H1 (cell line): Measurements from ENCODE around the gene BRMS1L. TPM values are rescaled to one million over a fixed set of nuclear protein-coding genes. Genes with fewer than 3 reads are reported as not detected.

ENCODE experiments used
- CTCF ChIA-PET: fragments of 300-600 bp; sonication (Branson Sonifier 250); formaldehyde crosslinking; loops from one replicate; lab custom pipeline; 2021; ENCODE audit not compliant: partially characterized antibody; lab: Charles Lee
- POLR2A ChIA-PET: fragments of 300-600 bp; sonication (Branson Sonifier 250); formaldehyde crosslinking; loops from one replicate; lab custom pipeline; 2021; ENCODE audit warnings: inconsistent platforms; ENCODE audit not compliant: partially characterized antibody; lab: Charles Lee
- DNase-seq, 2 experiments: peaks; one replicate each; pipeline versions ENCODE4 v3.0.0 to v3.0.0-alpha.2; 2010 to 2022; ENCODE audit warnings: low spot score in 2 of 2, low read depth in 1 of 2, mixed read lengths in 1 of 2
- FAIRE-seq: peaks from 2 replicates; lab custom pipeline; 2011; peaks lifted over from hg19 to GRCh38; lab: Jason Lieb, UNC
- H2AFZ ChIP-seq: 2 replicates; pipeline ENCODE4 v1.8.1; 2012; ENCODE audit warnings: low read length, inconsistent platforms
- H2AK5ac ChIP-seq: 2 replicates; pipeline ENCODE4 v1.6.1; 2013; ENCODE audit warnings: low read depth, low read length
- H2BK120ac ChIP-seq: replicated peaks from 2 replicates; pipeline ENCODE3; 2013; ENCODE audit warnings: low read depth, low read length, inconsistent platforms
- H2BK12ac ChIP-seq: 2 replicates; pipeline ENCODE4 v1.6.1; 2013; ENCODE audit warnings: low read depth, low read length
- H2BK15ac ChIP-seq: 2 replicates; pipeline ENCODE4 v1.6.1; 2013; ENCODE audit warnings: low read length
- H2BK20ac ChIP-seq: 2 replicates; pipeline ENCODE4 v1.6.1; 2013; ENCODE audit warnings: low read length
- H2BK5ac ChIP-seq: 2 replicates; pipeline ENCODE4 v1.6.1; 2013; ENCODE audit warnings: low read depth, low read length
- H3K14ac ChIP-seq: 2 replicates; pipeline ENCODE4 v1.6.1; 2013; ENCODE audit warnings: inconsistent platforms; ENCODE audit not compliant: insufficient read length
- H3K18ac ChIP-seq: 2 replicates; pipeline ENCODE4 v1.6.1; 2013; ENCODE audit warnings: low read length; ENCODE audit errors: extremely low read depth
- H3K23ac ChIP-seq: 2 replicates; pipeline ENCODE4 v1.6.1; 2013; ENCODE audit warnings: inconsistent platforms; ENCODE audit not compliant: insufficient read length
- H3K23me2 ChIP-seq: 2 replicates; pipeline ENCODE4 v1.6.1; 2013; ENCODE audit warnings: low read depth, low read length
- H3K27ac ChIP-seq: 2 replicates; pipeline ENCODE4 v1.6.1; 2011; ENCODE audit warnings: low read depth, low read length, inconsistent platforms
- H3K27me3 ChIP-seq, 4 experiments: replicated peaks in 1 of 4; 1 replicate in 1 of 4; 2 replicates in 3 of 4; pipeline versions ENCODE4 v1.6.1 to v1.8.1; 2011 to 2013; ENCODE audit warnings: low read length in 3 of 4, mild to moderate bottlenecking in 3 of 4, inconsistent platforms in 2 of 4, mixed read lengths in 2 of 4, moderate library complexity in 1 of 4; ENCODE audit not compliant: control insufficient read depth in 3 of 4, insufficient read depth in 3 of 4; ENCODE audit errors: extremely low read depth in 1 of 4
- H3K36me3 ChIP-seq, 4 experiments: 2 replicates each; pipeline versions ENCODE4 v1.6.1 to v1.8.1; 2011 to 2013; ENCODE audit warnings: mild to moderate bottlenecking in 4 of 4, low read length in 3 of 4, moderate library complexity in 2 of 4, control low read depth in 1 of 4, inconsistent platforms in 1 of 4; ENCODE audit not compliant: insufficient read depth in 4 of 4, control insufficient read depth in 2 of 4
- H3K4ac ChIP-seq: replicated peaks from 2 replicates; pipeline ENCODE3; 2013; ENCODE audit warnings: low read length, low read depth, mixed read lengths, inconsistent platforms; ENCODE audit not compliant: insufficient read length
- H3K4me1 ChIP-seq, 4 experiments: replicated peaks in 1 of 4; 1 replicate in 1 of 4; 2 replicates in 3 of 4; pipeline versions ENCODE4 v1.6.1 to v1.8.1; 2011 to 2013; ENCODE audit warnings: low read length in 3 of 4, inconsistent platforms in 2 of 4, mixed read lengths in 1 of 4; ENCODE audit not compliant: insufficient read depth in 4 of 4, control insufficient read depth in 3 of 4
- H3K4me2 ChIP-seq, 2 experiments: 2 replicates each; pipeline versions ENCODE4 v1.6.1 to v1.8.1; 2011 to 2013; ENCODE audit warnings: low read depth in 2 of 2, low read length in 2 of 2, control low read depth in 1 of 2, inconsistent platforms in 1 of 2, mild to moderate bottlenecking in 1 of 2; ENCODE audit not compliant: insufficient read depth in 1 of 2
- H3K4me3 ChIP-seq, 4 experiments: fragments of 200-600, 300-600 bp in 1 of 4; sonication (generic), shearing (Covaris generic), sonication (Bioruptor Twin) in 1 of 4; 2 replicates each; pipeline versions ENCODE4 v1.5.1 to v1.8.1; 2011 to 2016; ENCODE audit warnings: low read length in 4 of 4, low read depth in 3 of 4, control low read depth in 2 of 4, inconsistent platforms in 2 of 4, mild to moderate bottlenecking in 2 of 4, mixed read lengths in 1 of 4, moderate library complexity in 1 of 4; ENCODE audit not compliant: insufficient read depth in 2 of 4; ENCODE audit errors: extremely low read depth in 1 of 4
- H3K56ac ChIP-seq: replicated peaks from 2 replicates; pipeline ENCODE3; 2013; ENCODE audit warnings: low read depth, mild to moderate bottlenecking, mixed read lengths, low read length, inconsistent platforms; ENCODE audit not compliant: insufficient read length
- H3K79me1 ChIP-seq: 2 replicates; pipeline ENCODE4 v1.6.1; 2013; ENCODE audit warnings: low read depth, low read length, control low read depth
- H3K79me2 ChIP-seq, 2 experiments: 2 replicates each; pipeline versions ENCODE4 v1.6.1 to v1.8.1; 2012 to 2013; ENCODE audit warnings: low read length in 2 of 2, mild to moderate bottlenecking in 2 of 2, inconsistent platforms in 1 of 2; ENCODE audit not compliant: insufficient read depth in 2 of 2, control insufficient read depth in 1 of 2
- H3K9ac ChIP-seq, 4 experiments: replicated peaks in 1 of 4; 1 replicate in 1 of 4; 2 replicates in 3 of 4; pipeline versions ENCODE4 v1.6.1 to v1.8.1; 2011 to 2013; ENCODE audit warnings: low read depth in 3 of 4, low read length in 3 of 4, control low read depth in 2 of 4, mild to moderate bottlenecking in 2 of 4, moderate library complexity in 2 of 4, inconsistent platforms in 1 of 4; ENCODE audit errors: extremely low read depth in 1 of 4
- H3K9me3 ChIP-seq, 2 experiments: 2 replicates each; pipeline versions ENCODE4 v1.6.1 to v1.8.1; 2012 to 2013; ENCODE audit warnings: mild to moderate bottlenecking in 2 of 2, moderate library complexity in 2 of 2, control low read depth in 1 of 2, inconsistent platforms in 1 of 2, low read depth in 1 of 2, low read length in 1 of 2, mixed read lengths in 1 of 2; ENCODE audit not compliant: insufficient read depth in 2 of 2
- H4K20me1 ChIP-seq, 2 experiments: replicated peaks in 1 of 2; 2 replicates each; pipeline versions ENCODE3 to v1.8.1; 2011 to 2013; ENCODE audit warnings: inconsistent platforms in 2 of 2, low read length in 2 of 2, mild to moderate bottlenecking in 1 of 2; ENCODE audit not compliant: insufficient read depth in 2 of 2, control insufficient read depth in 1 of 2
- H4K5ac ChIP-seq: 2 replicates; pipeline ENCODE4 v1.6.1; 2013; ENCODE audit warnings: low read length, low read depth, mixed read lengths, inconsistent platforms; ENCODE audit not compliant: insufficient read length
- H4K8ac ChIP-seq: 2 replicates; pipeline ENCODE4 v1.8.0; 2013; ENCODE audit warnings: mild to moderate bottlenecking, moderate library complexity, low read length, inconsistent platforms; ENCODE audit not compliant: insufficient read depth; ENCODE audit errors: extremely low read depth
- H4K91ac ChIP-seq: replicated peaks from 2 replicates; pipeline ENCODE3; 2013; ENCODE audit warnings: low read length, mixed read lengths, inconsistent platforms; ENCODE audit not compliant: insufficient read length
- BCL11A ChIP-seq, 2 experiments: IDR thresholded peaks; one replicate each; pipeline ENCODE4 v1.6.1; 2011; ENCODE audit warnings: low read depth in 2 of 2, low read length in 2 of 2, mild to moderate bottlenecking in 2 of 2
- CBX8 ChIP-seq: fragments of 300-800, 300-1000 bp; sonication (generic); IDR thresholded peaks from 2 replicates; pipeline ENCODE4 v1.7.1; 2016; ENCODE audit warnings: low read depth, low read length, borderline replicate concordance
- CHD1 ChIP-seq: IDR thresholded peaks from 2 replicates; pipeline ENCODE4 v1.6.1; 2012; ENCODE audit warnings: low read depth, low read length, improper control_type of control experiment
- PHF8 ChIP-seq: fragments of 200-600 bp; sonication (generic); conservative IDR thresholded peaks from 2 replicates; pipeline ENCODE4 v1.7.1; 2012; ENCODE audit warnings: low read depth, mild to moderate bottlenecking, inconsistent platforms, low read length, moderate library complexity
- POLR2A ChIP-seq, 2 experiments: IDR thresholded peaks; 1 replicate in 1 of 2; 2 replicates in 1 of 2; pipeline ENCODE4 v1.6.1; 2011; ENCODE audit warnings: low read depth in 2 of 2, low read length in 2 of 2, mild to moderate bottlenecking in 2 of 2; ENCODE audit errors: control extremely low read depth in 1 of 2
- POU5F1 ChIP-seq: IDR thresholded peaks from 2 replicates; pipeline ENCODE4 v1.6.1; 2011; ENCODE audit warnings: low read depth, mild to moderate bottlenecking, low read length, moderate library complexity
- SIX5 ChIP-seq: IDR thresholded peaks from 2 replicates; pipeline ENCODE4 v1.6.1; 2011; ENCODE audit warnings: mild to moderate bottlenecking, low read depth, low read length
- SP2 ChIP-seq: IDR thresholded peaks from 2 replicates; pipeline ENCODE4 v1.6.1; 2012; ENCODE audit warnings: mild to moderate bottlenecking, low read length, inconsistent platforms
- SRF ChIP-seq: IDR thresholded peaks from 2 replicates; pipeline ENCODE4 v1.6.1; 2011; ENCODE audit warnings: mild to moderate bottlenecking, low read depth, low read length, moderate library complexity
- WGBS, 2 experiments: shearing (Covaris generic) in 1 of 2; methylation state at CpG; one replicate each; pipeline versions ENCODE4 v1.1.6 to v1.1.7; 2013 to 2015; ENCODE audit warnings: low lambda C conversion rate in 2 of 2, mixed read lengths in 2 of 2, inconsistent platforms in 1 of 2, low coverage in 1 of 2, missing lambda C conversion rate in 1 of 2; ENCODE audit not compliant: insufficient replicate concordance in 2 of 2, insufficient coverage in 1 of 2, insufficient read length in 1 of 2; ENCODE audit errors: extremely low coverage in 1 of 2, missing lambda C conversion rate in 1 of 2; 5-methylcytosine and 5-hydroxymethylcytosine counted together
- polyA plus RNA-seq, 7 experiments: library from polyadenylated mRNA; depleted of rRNA in 3 of 7; stranded (reverse) in 5 of 7; unstranded in 2 of 7; fragments of >200 nt in 5 of 7; fragments of 200-250 nt in 2 of 7; gene quantifications; 1 replicate in 5 of 7; 2 replicates in 1 of 7; 4 replicates in 1 of 7; pipeline versions ENCODE4 v1.2.1 to v1.2.3, GENCODE V29; 2011 to 2013; ENCODE audit warnings: missing spikeins in 2 of 7, mixed read lengths in 2 of 7
- total RNA-seq: library from RNA; stranded (reverse); fragmentation: NEBNext Ultra II Directional; extraction: Animal tissue kit (Norgen Biotek cat#: 25700); gene quantifications from 2 replicates; pipeline ENCODE4 v1.2.1, GENCODE V29; 2021

Gene BRMS1L
- total and polyA plus RNA-seq, 2 of the 8 experiments (the other 6 are each of a cell fraction or from before 2014, with no cell fraction given): 4.4 to 10.9 TPM

- no peak overlapping the region for H3K9ac ChIP-seq
- no peak overlapping the region for H2BK20ac ChIP-seq
- no peaks in the 10 kb centered on the region for H3K27me3 ChIP-seq
- H3K27ac ChIP-seq: no peak overlapping the region
- no peaks in the 10 kb centered on the region for H3K23me2 ChIP-seq
- H3K4me1 ChIP-seq: no peaks in the 10 kb centered on the region
- no peaks in the 10 kb centered on the region for H3K36me3 ChIP-seq
- H2AFZ ChIP-seq: peak overlapping the region; percentile 73; the same call in 1 of the 2 replicates
- no peak overlapping the region for H2AK5ac ChIP-seq
- FAIRE-seq: no peak
- no peak overlapping the region for H2BK120ac ChIP-seq
- no peak for TF ChIP-seq SRF
- no peak for TF ChIP-seq SP2
- no peak for TF ChIP-seq CBX8
- no peak for TF ChIP-seq BCL11A (IDR thresholded peaks at IDR 0.05; ENCODE audit: low read depth in 2 of 2, low read length in 2 of 2)
- no peak for TF ChIP-seq CHD1
- TF ChIP-seq SIX5: no peak
- no peak for TF ChIP-seq POU5F1
- TF ChIP-seq POLR2A (IDR thresholded peaks at IDR 0.05; ENCODE audit: control extremely low read depth in 1 of 2, low read depth in 2 of 2, low read length in 2 of 2): no peak
- no peak for TF ChIP-seq PHF8
- TF ChIP-seq, all 59 proteins: peak for 0
- Histone ChIP-seq H4K20me1 (no peaks in the 10 kb centered on the region), H3K14ac (no peak overlapping the region), H3K23ac (no peak overlapping the region), H3K79me1 (no peaks in the 10 kb centered on the region), H3K4me2 (no peak overlapping the region), H4K91ac (no peak overlapping the region), H3K56ac (no peak overlapping the region), H4K8ac (no peak overlapping the region), H3K9me3 (no peaks in the 10 kb centered on the region), H4K5ac (no peak overlapping the region), H3K4me3 (no peak overlapping the region), H3K18ac (no peak overlapping the region), H3K79me2 (no peaks in the 10 kb centered on the region), H2BK15ac (no peak overlapping the region), H3K4ac (no peak overlapping the region), H2BK12ac (no peak overlapping the region), H2BK5ac (no peak overlapping the region)
- WGBS, 2 experiments: 93% methylated on average over 32 of the region's 32 CpGs; no CpG with 5 or more reads in 1 of the 2 experiments
- ChIA-PET CTCF (interaction anchor here (0.6 to 9.9 kb wide), 8 partner anchors 9 to 1350 kb away, joined by 3 to 33 read pairs (median 3); no protein-coding TSS in a partner anchor), POLR2A (interaction anchor here (2.0 kb wide), 1 partner anchor 11 kb away, joined by 5 read pairs; the partner anchor contains the start of gene RALGAPA1)
- DNase-seq: no peak
Measured at GRCh38 chr14:35819591-35820540, 6.3 kb upstream of the BRMS1L start.
